Tibial artery (tissue), 4 donors: ENCODE results near the gene SLC28A1.
"Not testable (repeated sequence)": the region's sequence is repeated elsewhere in the genome, so short reads cannot be mapped to it uniquely, and the experiment has no call there.

Experiments
- DNase-seq, 2 donors: peaks; one replicate each; pipeline ENCODE4 v3.0.0-alpha.2; 2019
- H3K27ac ChIP-seq, 2 donors: fragments of 200-600 bp; sonication (generic) in 1 of 2; 1 replicate in 1 of 2; 2 replicates in 1 of 2; pipeline ENCODE4 v1.5.1; 2018 to 2019; ENCODE audit warnings: mild to moderate bottlenecking in 1 of 2
- H3K27me3 ChIP-seq, 2 donors: fragments of 200-600 bp; sonication (generic) in 1 of 2; one replicate each; pipeline versions ENCODE4 v1.5.1 to v1.6.0; 2016 to 2019
- H3K36me3 ChIP-seq, 3 donors: fragments of 200-600 bp; sonication (generic) in 2 of 3; one replicate each; pipeline ENCODE4 v1.5.1; 2016 to 2019; ENCODE audit warnings: mild to moderate bottlenecking in 2 of 3
- H3K4me1 ChIP-seq, 4 donors: fragments of 200-600 bp; sonication (generic) in 2 of 4; 1 replicate in 3 of 4; 2 replicates in 1 of 4; pipeline ENCODE4 v1.5.1; 2016 to 2019
- H3K4me3 ChIP-seq, 2 donors: fragments of 200-600 bp; sonication (generic) in 1 of 2; 1 replicate in 1 of 2; 2 replicates in 1 of 2; pipeline ENCODE4 v1.5.1; 2018 to 2019; ENCODE audit warnings: mild to moderate bottlenecking in 2 of 2
- H3K9me3 ChIP-seq, 3 donors: fragments of 200-600 bp; sonication (generic) in 1 of 3; one replicate each; pipeline ENCODE4 v1.5.1; 2016 to 2019
- intact Hi-C: fragments of 100-400 bp; cut with DNase I; formaldehyde crosslinking; loops from one replicate; pipeline ENCODE4 v1.15.0; 2023; ENCODE audit warnings: low total_unique reads
- TF ChIP-seq, protein P1 (sequence below), 2 experiments: fragments of 200-600 bp in 1 of 2; fragments of 450-650 bp in 1 of 2; IDR thresholded peaks; one replicate each; pipeline ENCODE4 v1.5.1; 2017 to 2019; ENCODE audit warnings: antibody characterized with exemption in 2 of 2, mild to moderate bottlenecking in 1 of 2, moderate library complexity in 1 of 2

Gene SLC28A1

DNA sequence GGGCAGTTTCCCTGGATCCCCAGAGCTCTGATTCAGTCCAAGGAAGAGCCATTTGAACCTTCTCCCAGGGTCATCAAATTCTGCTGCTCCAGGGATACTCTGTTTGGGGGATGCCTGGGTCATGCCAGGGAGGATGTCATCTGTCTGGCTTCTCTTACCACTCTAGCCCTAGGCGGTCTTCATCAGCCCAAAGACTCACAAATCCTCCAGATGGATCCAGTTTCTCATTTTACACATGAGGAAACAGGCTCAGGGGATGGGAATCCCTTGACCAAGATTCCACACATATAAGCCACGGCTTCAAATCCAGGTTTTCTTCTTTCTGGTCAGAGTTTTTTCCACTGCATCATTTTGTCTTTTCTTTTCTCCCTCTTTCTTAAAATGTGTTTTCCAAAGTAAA lies 36.7 kb downstream of the SLC28A1 start:
- TF ChIP-seq, protein P1, sequence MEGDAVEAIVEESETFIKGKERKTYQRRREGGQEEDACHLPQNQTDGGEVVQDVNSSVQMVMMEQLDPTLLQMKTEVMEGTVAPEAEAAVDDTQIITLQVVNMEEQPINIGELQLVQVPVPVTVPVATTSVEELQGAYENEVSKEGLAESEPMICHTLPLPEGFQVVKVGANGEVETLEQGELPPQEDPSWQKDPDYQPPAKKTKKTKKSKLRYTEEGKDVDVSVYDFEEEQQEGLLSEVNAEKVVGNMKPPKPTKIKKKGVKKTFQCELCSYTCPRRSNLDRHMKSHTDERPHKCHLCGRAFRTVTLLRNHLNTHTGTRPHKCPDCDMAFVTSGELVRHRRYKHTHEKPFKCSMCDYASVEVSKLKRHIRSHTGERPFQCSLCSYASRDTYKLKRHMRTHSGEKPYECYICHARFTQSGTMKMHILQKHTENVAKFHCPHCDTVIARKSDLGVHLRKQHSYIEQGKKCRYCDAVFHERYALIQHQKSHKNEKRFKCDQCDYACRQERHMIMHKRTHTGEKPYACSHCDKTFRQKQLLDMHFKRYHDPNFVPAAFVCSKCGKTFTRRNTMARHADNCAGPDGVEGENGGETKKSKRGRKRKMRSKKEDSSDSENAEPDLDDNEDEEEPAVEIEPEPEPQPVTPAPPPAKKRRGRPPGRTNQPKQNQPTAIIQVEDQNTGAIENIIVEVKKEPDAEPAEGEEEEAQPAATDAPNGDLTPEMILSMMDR (IDR thresholded peaks at IDR 0.05), result no peak
- no peaks in the 10 kb centered on the region for H3K36me3 ChIP-seq
- no peak overlapping the region for H3K4me3 ChIP-seq
- no peaks in the 10 kb centered on the region for H3K27me3 ChIP-seq
- H3K9me3 ChIP-seq, result no peaks in the 10 kb centered on the region
- peak overlapping the region; percentile 26 to 43 for H3K27ac ChIP-seq
- peaks cover 0 to 26% (median 12%) of the 10 kb centered on the region in 4 donors for H3K4me1 ChIP-seq
- no peak for DNase-seq
- intact Hi-C loops, result no loop called here

DNA sequence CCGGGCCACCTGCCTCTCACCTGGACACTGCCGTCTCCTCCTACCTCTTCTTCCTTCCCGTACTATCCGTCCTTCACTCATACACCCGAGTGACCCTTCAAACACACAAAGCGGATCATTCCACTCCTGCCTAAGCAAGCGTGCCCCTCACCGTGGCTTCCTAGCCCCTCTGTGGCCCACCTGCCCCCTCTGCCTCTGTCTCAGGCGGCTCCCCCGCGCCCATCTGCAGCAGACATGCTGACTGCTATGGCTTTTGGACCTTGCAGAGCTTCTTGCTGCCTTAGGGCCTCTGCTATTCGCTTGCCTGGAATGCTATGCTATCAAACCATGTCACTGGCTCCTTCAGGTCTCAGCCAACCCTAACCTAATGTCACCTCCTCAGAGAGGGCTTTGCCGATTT lies 38.1 kb downstream of the SLC28A1 start:
- Histone ChIP-seq H3K4me3 (no peak overlapping the region), H3K36me3 (no peaks in the 10 kb centered on the region), H3K27ac (peak overlapping the region in 1 of 2 donors; percentile 43), H3K4me1 (peaks cover 0 to 31% (median 12%) of the 10 kb centered on the region in 4 donors), H3K27me3 (no peaks in the 10 kb centered on the region), H3K9me3 (no peaks in the 10 kb centered on the region)
- TF ChIP-seq, protein P1 (IDR thresholded peaks at IDR 0.05), result no peak
- intact Hi-C loops, result no loop called here
- DNase-seq, result no peak

DNA sequence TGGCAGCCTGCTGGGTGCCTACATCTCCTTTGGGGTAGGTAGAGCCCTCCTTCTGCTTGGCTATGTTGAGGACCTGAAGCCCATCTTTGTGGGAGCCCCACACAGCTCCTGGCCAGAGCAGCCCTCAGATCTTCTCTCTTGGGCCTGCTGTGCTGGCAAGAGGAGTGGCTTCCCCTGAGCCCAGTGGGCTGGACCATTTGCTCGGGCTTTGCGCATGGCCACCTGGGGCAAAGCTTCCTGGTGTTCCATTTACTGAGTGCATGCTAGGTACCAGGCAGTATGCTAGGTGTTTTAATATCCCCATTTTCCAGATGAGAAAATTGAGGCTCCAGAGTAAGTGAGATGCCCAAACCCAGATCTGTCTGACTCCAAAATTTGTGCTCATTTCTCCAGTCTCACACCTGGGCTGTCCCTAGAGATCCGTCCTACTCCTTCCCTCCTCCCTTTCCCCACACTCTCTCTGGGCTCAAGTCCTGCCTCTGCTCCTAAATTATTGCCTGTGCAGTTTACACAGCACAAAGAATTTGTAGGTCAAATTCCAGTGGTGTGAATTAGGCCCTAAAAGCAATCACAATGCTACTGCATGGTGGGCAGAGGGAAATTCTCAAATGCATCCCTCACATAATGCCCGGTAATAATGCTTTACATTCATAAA lies 39.7 kb downstream of the SLC28A1 start:
- Histone ChIP-seq H3K36me3 (no peaks in the 10 kb centered on the region), H3K9me3 (no peaks in the 10 kb centered on the region), H3K4me3 (no peak overlapping the region), H3K27ac (peak overlapping the region; percentile 35 to 81), H3K27me3 (no peaks in the 10 kb centered on the region), H3K4me1 (peaks cover 0 to 37% (median 19%) of the 10 kb centered on the region in 4 donors)
- intact Hi-C loops, result loop anchor here (2.0 kb wide), 1 partner anchor 59 kb away; no protein-coding TSS in a partner anchor
- TF ChIP-seq, protein P1 (IDR thresholded peaks at IDR 0.05), result no peak
- no peak for DNase-seq

DNA sequence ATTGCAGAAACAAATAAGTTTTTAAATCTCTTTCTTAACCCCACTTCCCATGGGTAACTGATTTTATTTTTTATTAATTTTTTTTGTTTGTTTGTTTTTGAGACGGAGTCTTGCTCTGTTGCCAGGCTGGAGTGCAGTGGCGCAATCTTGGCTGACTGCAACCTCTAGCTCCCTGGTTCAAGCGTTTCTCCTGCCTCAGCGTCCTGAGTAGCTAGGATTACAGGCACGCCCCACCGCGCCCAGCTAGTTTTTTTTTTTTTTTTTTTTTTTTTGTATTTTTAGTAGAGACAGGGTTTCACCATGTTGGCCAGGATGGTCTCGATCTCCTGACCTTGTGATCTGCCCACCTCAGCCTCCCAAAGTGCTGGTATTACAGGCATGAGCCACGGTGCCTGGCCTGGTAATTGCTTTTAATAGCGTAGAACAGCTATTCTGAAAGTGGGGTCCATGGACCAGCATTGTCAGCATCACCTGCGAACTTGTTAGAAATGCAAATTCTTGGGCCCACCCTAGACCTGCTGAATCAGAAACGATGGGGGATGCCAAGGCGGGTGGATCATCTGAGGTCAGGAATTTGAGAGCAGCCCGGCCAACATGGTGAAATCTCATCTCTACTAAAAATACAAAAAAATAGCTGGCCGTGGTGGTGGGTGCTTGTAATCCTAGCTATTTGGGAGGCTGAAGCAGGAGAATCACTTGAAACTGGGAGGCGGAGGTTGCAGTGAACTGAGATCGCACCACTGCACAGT lies 40.5 kb downstream of the SLC28A1 start:
- intact Hi-C loops, result loop anchor here (2.0 to 5.0 kb wide), 2 partner anchors 60 to 268 kb away; partner anchors contain the start of gene NMB
- Histone ChIP-seq H3K27ac (peak overlapping the region; percentile 35 to 86), H3K4me1 (peaks cover 0 to 37% (median 19%) of the 10 kb centered on the region in 4 donors)
- H3K4me3 ChIP-seq, H3K9me3 ChIP-seq, H3K27me3 ChIP-seq, H3K36me3 ChIP-seq: not testable (repeated sequence)
- peak; percentile 71 to 90 for DNase-seq

DNA sequence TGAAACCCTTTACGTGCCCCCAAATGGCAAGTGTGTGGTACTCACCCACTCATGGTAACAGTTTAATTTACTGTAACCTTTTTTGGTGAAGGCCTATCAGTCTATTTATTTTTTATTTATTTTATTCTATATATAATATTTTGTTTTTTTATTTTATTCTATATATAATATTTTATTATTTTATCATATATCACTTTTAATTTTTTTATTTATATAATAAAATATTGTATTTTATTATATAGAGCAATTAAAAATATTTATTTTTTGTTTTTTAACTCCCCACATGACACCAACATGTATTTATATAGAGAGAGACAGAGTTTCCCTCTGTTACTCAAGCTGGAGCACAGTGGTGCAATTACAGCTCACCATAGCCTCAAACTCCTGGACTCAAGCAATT lies 41.4 kb downstream of the SLC28A1 start:
- intact Hi-C loops, result loop anchor here (2.0 to 5.0 kb wide), 2 partner anchors 61 to 269 kb away; partner anchors contain the start of gene NMB
- TF ChIP-seq, protein P1 (IDR thresholded peaks at IDR 0.05), result no peak
- Histone ChIP-seq H3K27me3 (no peaks in the 10 kb centered on the region), H3K36me3 (no peaks in the 10 kb centered on the region), H3K4me3 (no peak overlapping the region), H3K9me3 (no peaks in the 10 kb centered on the region), H3K27ac (peak overlapping the region in 1 of 2 donors; percentile 86), H3K4me1 (peaks cover 0 to 37% (median 19%) of the 10 kb centered on the region in 4 donors)
- DNase-seq, result no peak
